H1 (cell line): ENCODE results near the gene SGMS2. TPM values are rescaled to one million over a fixed set of nuclear protein-coding genes. Genes with fewer than 3 reads are reported as not detected.

Experiments
- CTCF ChIA-PET: fragments of 300-600 bp; sonication (Branson Sonifier 250); formaldehyde crosslinking; loops from one replicate; lab custom pipeline; 2021; ENCODE audit not compliant: partially characterized antibody; lab: Charles Lee
- POLR2A ChIA-PET: fragments of 300-600 bp; sonication (Branson Sonifier 250); formaldehyde crosslinking; loops from one replicate; lab custom pipeline; 2021; ENCODE audit warnings: inconsistent platforms; ENCODE audit not compliant: partially characterized antibody; lab: Charles Lee
- DNase-seq, 2 experiments: peaks; one replicate each; pipeline versions ENCODE4 v3.0.0 to v3.0.0-alpha.2; 2010 to 2022; ENCODE audit warnings: low spot score in 2 of 2, low read depth in 1 of 2, mixed read lengths in 1 of 2
- FAIRE-seq: peaks from 2 replicates; lab custom pipeline; 2011; peaks lifted over from hg19 to GRCh38; lab: Jason Lieb, UNC
- H2AFZ ChIP-seq: 2 replicates; pipeline ENCODE4 v1.8.1; 2012; ENCODE audit warnings: low read length, inconsistent platforms
- H2AK5ac ChIP-seq: 2 replicates; pipeline ENCODE4 v1.6.1; 2013; ENCODE audit warnings: low read depth, low read length
- H2BK120ac ChIP-seq: replicated peaks from 2 replicates; pipeline ENCODE3; 2013; ENCODE audit warnings: low read depth, low read length, inconsistent platforms
- H2BK12ac ChIP-seq: 2 replicates; pipeline ENCODE4 v1.6.1; 2013; ENCODE audit warnings: low read depth, low read length
- H2BK15ac ChIP-seq: 2 replicates; pipeline ENCODE4 v1.6.1; 2013; ENCODE audit warnings: low read length
- H2BK20ac ChIP-seq: 2 replicates; pipeline ENCODE4 v1.6.1; 2013; ENCODE audit warnings: low read length
- H2BK5ac ChIP-seq: 2 replicates; pipeline ENCODE4 v1.6.1; 2013; ENCODE audit warnings: low read depth, low read length
- H3K14ac ChIP-seq: 2 replicates; pipeline ENCODE4 v1.6.1; 2013; ENCODE audit warnings: inconsistent platforms; ENCODE audit not compliant: insufficient read length
- H3K18ac ChIP-seq: 2 replicates; pipeline ENCODE4 v1.6.1; 2013; ENCODE audit warnings: low read length; ENCODE audit errors: extremely low read depth
- H3K23ac ChIP-seq: 2 replicates; pipeline ENCODE4 v1.6.1; 2013; ENCODE audit warnings: inconsistent platforms; ENCODE audit not compliant: insufficient read length
- H3K23me2 ChIP-seq: 2 replicates; pipeline ENCODE4 v1.6.1; 2013; ENCODE audit warnings: low read depth, low read length
- H3K27ac ChIP-seq: 2 replicates; pipeline ENCODE4 v1.6.1; 2011; ENCODE audit warnings: low read depth, low read length, inconsistent platforms
- H3K27me3 ChIP-seq, 4 experiments: replicated peaks in 1 of 4; 1 replicate in 1 of 4; 2 replicates in 3 of 4; pipeline versions ENCODE4 v1.6.1 to v1.8.1; 2011 to 2013; ENCODE audit warnings: low read length in 3 of 4, mild to moderate bottlenecking in 3 of 4, inconsistent platforms in 2 of 4, mixed read lengths in 2 of 4, moderate library complexity in 1 of 4; ENCODE audit not compliant: control insufficient read depth in 3 of 4, insufficient read depth in 3 of 4; ENCODE audit errors: extremely low read depth in 1 of 4
- H3K36me3 ChIP-seq, 4 experiments: 2 replicates each; pipeline versions ENCODE4 v1.6.1 to v1.8.1; 2011 to 2013; ENCODE audit warnings: mild to moderate bottlenecking in 4 of 4, low read length in 3 of 4, moderate library complexity in 2 of 4, control low read depth in 1 of 4, inconsistent platforms in 1 of 4; ENCODE audit not compliant: insufficient read depth in 4 of 4, control insufficient read depth in 2 of 4
- H3K4ac ChIP-seq: replicated peaks from 2 replicates; pipeline ENCODE3; 2013; ENCODE audit warnings: low read length, low read depth, mixed read lengths, inconsistent platforms; ENCODE audit not compliant: insufficient read length
- H3K4me1 ChIP-seq, 4 experiments: replicated peaks in 1 of 4; 1 replicate in 1 of 4; 2 replicates in 3 of 4; pipeline versions ENCODE4 v1.6.1 to v1.8.1; 2011 to 2013; ENCODE audit warnings: low read length in 3 of 4, inconsistent platforms in 2 of 4, mixed read lengths in 1 of 4; ENCODE audit not compliant: insufficient read depth in 4 of 4, control insufficient read depth in 3 of 4
- H3K4me2 ChIP-seq, 2 experiments: 2 replicates each; pipeline versions ENCODE4 v1.6.1 to v1.8.1; 2011 to 2013; ENCODE audit warnings: low read depth in 2 of 2, low read length in 2 of 2, control low read depth in 1 of 2, inconsistent platforms in 1 of 2, mild to moderate bottlenecking in 1 of 2; ENCODE audit not compliant: insufficient read depth in 1 of 2
- H3K4me3 ChIP-seq, 4 experiments: fragments of 200-600, 300-600 bp in 1 of 4; sonication (generic), shearing (Covaris generic), sonication (Bioruptor Twin) in 1 of 4; 2 replicates each; pipeline versions ENCODE4 v1.5.1 to v1.8.1; 2011 to 2016; ENCODE audit warnings: low read length in 4 of 4, low read depth in 3 of 4, control low read depth in 2 of 4, inconsistent platforms in 2 of 4, mild to moderate bottlenecking in 2 of 4, mixed read lengths in 1 of 4, moderate library complexity in 1 of 4; ENCODE audit not compliant: insufficient read depth in 2 of 4; ENCODE audit errors: extremely low read depth in 1 of 4
- H3K56ac ChIP-seq: replicated peaks from 2 replicates; pipeline ENCODE3; 2013; ENCODE audit warnings: low read depth, mild to moderate bottlenecking, mixed read lengths, low read length, inconsistent platforms; ENCODE audit not compliant: insufficient read length
- H3K79me1 ChIP-seq: 2 replicates; pipeline ENCODE4 v1.6.1; 2013; ENCODE audit warnings: low read depth, low read length, control low read depth
- H3K79me2 ChIP-seq, 2 experiments: 2 replicates each; pipeline versions ENCODE4 v1.6.1 to v1.8.1; 2012 to 2013; ENCODE audit warnings: low read length in 2 of 2, mild to moderate bottlenecking in 2 of 2, inconsistent platforms in 1 of 2; ENCODE audit not compliant: insufficient read depth in 2 of 2, control insufficient read depth in 1 of 2
- H3K9ac ChIP-seq, 4 experiments: replicated peaks in 1 of 4; 1 replicate in 1 of 4; 2 replicates in 3 of 4; pipeline versions ENCODE4 v1.6.1 to v1.8.1; 2011 to 2013; ENCODE audit warnings: low read depth in 3 of 4, low read length in 3 of 4, control low read depth in 2 of 4, mild to moderate bottlenecking in 2 of 4, moderate library complexity in 2 of 4, inconsistent platforms in 1 of 4; ENCODE audit errors: extremely low read depth in 1 of 4
- H3K9me3 ChIP-seq, 2 experiments: 2 replicates each; pipeline versions ENCODE4 v1.6.1 to v1.8.1; 2012 to 2013; ENCODE audit warnings: mild to moderate bottlenecking in 2 of 2, moderate library complexity in 2 of 2, control low read depth in 1 of 2, inconsistent platforms in 1 of 2, low read depth in 1 of 2, low read length in 1 of 2, mixed read lengths in 1 of 2; ENCODE audit not compliant: insufficient read depth in 2 of 2
- H4K20me1 ChIP-seq, 2 experiments: replicated peaks in 1 of 2; 2 replicates each; pipeline versions ENCODE3 to v1.8.1; 2011 to 2013; ENCODE audit warnings: inconsistent platforms in 2 of 2, low read length in 2 of 2, mild to moderate bottlenecking in 1 of 2; ENCODE audit not compliant: insufficient read depth in 2 of 2, control insufficient read depth in 1 of 2
- H4K5ac ChIP-seq: 2 replicates; pipeline ENCODE4 v1.6.1; 2013; ENCODE audit warnings: low read length, low read depth, mixed read lengths, inconsistent platforms; ENCODE audit not compliant: insufficient read length
- H4K8ac ChIP-seq: 2 replicates; pipeline ENCODE4 v1.8.0; 2013; ENCODE audit warnings: mild to moderate bottlenecking, moderate library complexity, low read length, inconsistent platforms; ENCODE audit not compliant: insufficient read depth; ENCODE audit errors: extremely low read depth
- H4K91ac ChIP-seq: replicated peaks from 2 replicates; pipeline ENCODE3; 2013; ENCODE audit warnings: low read length, mixed read lengths, inconsistent platforms; ENCODE audit not compliant: insufficient read length
- CBX8 ChIP-seq: fragments of 300-800, 300-1000 bp; sonication (generic); IDR thresholded peaks from 2 replicates; pipeline ENCODE4 v1.7.1; 2016; ENCODE audit warnings: low read depth, low read length, borderline replicate concordance
- CEBPB ChIP-seq: IDR thresholded peaks from 2 replicates; pipeline ENCODE4 v1.6.1; 2012; ENCODE audit warnings: low read depth, low read length
- GABPA ChIP-seq: IDR thresholded peaks from 2 replicates; pipeline ENCODE4 v1.6.1; 2011; ENCODE audit warnings: mild to moderate bottlenecking, low read length, moderate library complexity, borderline replicate concordance; ENCODE audit not compliant: insufficient read depth
- HDAC6 ChIP-seq: IDR thresholded peaks from one replicate; pipeline ENCODE4 v1.7.1; 2012; ENCODE audit warnings: low read depth, mild to moderate bottlenecking, inconsistent platforms, low read length, moderate library complexity
- MAX ChIP-seq: IDR thresholded peaks from 2 replicates; pipeline ENCODE4 v1.6.1; 2012; ENCODE audit warnings: inconsistent platforms
- polyA plus RNA-seq, 7 experiments: library from polyadenylated mRNA; depleted of rRNA in 3 of 7; stranded (reverse) in 5 of 7; unstranded in 2 of 7; fragments of >200 nt in 5 of 7; fragments of 200-250 nt in 2 of 7; gene quantifications; 1 replicate in 5 of 7; 2 replicates in 1 of 7; 4 replicates in 1 of 7; pipeline versions ENCODE4 v1.2.1 to v1.2.3, GENCODE V29; 2011 to 2013; ENCODE audit warnings: missing spikeins in 2 of 7, mixed read lengths in 2 of 7
- total RNA-seq: library from RNA; stranded (reverse); fragmentation: NEBNext Ultra II Directional; extraction: Animal tissue kit (Norgen Biotek cat#: 25700); gene quantifications from 2 replicates; pipeline ENCODE4 v1.2.1, GENCODE V29; 2021

Gene SGMS2
- total and polyA plus RNA-seq, 2 of the 8 experiments (the other 6 are each of a cell fraction or from before 2014, with no cell fraction given): 0.04 to 1.3 TPM

- peak overlapping the region; percentile 36; the same call in 1 of the 2 replicates for H2BK5ac ChIP-seq
- H3K27ac ChIP-seq: peak overlapping the region; percentile 67
- no peak overlapping the region for H3K23ac ChIP-seq
- peaks cover 19 to 42% of the 10 kb centered on the region in 2 experiments for H3K9me3 ChIP-seq
- H3K27me3 ChIP-seq: no peaks in the 10 kb centered on the region
- H3K14ac ChIP-seq: no peak overlapping the region
- peak overlapping the region; percentile 68 for H4K91ac ChIP-seq
- CTCF ChIA-PET: interaction anchor here (1.3 kb wide), 1 partner anchor 44 kb away, joined by 3 read pairs; no protein-coding TSS in a partner anchor
- H3K4me3 ChIP-seq: peak overlapping the region in 1 of 4 experiments; percentile 31; a peak in 1 of 8 replicates
- H3K4ac ChIP-seq: peak overlapping the region; percentile 13
- no peak overlapping the region for H2AFZ ChIP-seq
- no peak overlapping the region for H4K8ac ChIP-seq
- peak overlapping the region; percentile 10; the same call in 1 of the 2 replicates for H2BK20ac ChIP-seq
- peaks cover 0 to 8% (median 4%) of the 10 kb centered on the region in 4 experiments; a peak in 3 of 8 replicates for H3K36me3 ChIP-seq
- H3K4me2 ChIP-seq: no peak overlapping the region
- no peaks in the 10 kb centered on the region for H3K79me1 ChIP-seq
- H2BK120ac ChIP-seq: peak overlapping the region; percentile 13
- H3K18ac ChIP-seq: no peak overlapping the region; the same call in 1 of the 2 replicates
- DNase-seq: no peak
- H3K9ac ChIP-seq: no peak overlapping the region
- H3K79me2 ChIP-seq: no peaks in the 10 kb centered on the region
- TF ChIP-seq CEBPB (0 out of 2 replicates have a peak, but pooled peaks have one; percentile 32), HDAC6 (no peak), CBX8 (no peak), GABPA (no peak), MAX (no peak)
- TF ChIP-seq, all 59 proteins: peak for 1
- Histone ChIP-seq H3K4me1 (no peaks in the 10 kb centered on the region), H2BK12ac (no peak overlapping the region; the same call in 1 of the 2 replicates), H4K20me1 (no peaks in the 10 kb centered on the region), H3K56ac (no peak overlapping the region), H3K23me2 (no peaks in the 10 kb centered on the region), H2BK15ac (no peak overlapping the region), H2AK5ac (no peak overlapping the region), H4K5ac (peak overlapping the region; percentile 41)
- POLR2A ChIA-PET: interaction anchor here (1.6 kb wide), 1 partner anchor 172 kb away, joined by 4 read pairs; the partner anchor contains the start of gene PAPSS1
- FAIRE-seq: no peak
Measured at GRCh38 chr4:107891299-107891698, 66.6 kb downstream of the SGMS2 start.
